H1 (cell line): ENCODE results near the gene PLEKHH2. TPM values are rescaled to one million over a fixed set of nuclear protein-coding genes. Genes with fewer than 3 reads are reported as not detected.

Experiments
- CTCF ChIA-PET: fragments of 300-600 bp; sonication (Branson Sonifier 250); formaldehyde crosslinking; loops from one replicate; lab custom pipeline; 2021; ENCODE audit not compliant: partially characterized antibody; lab: Charles Lee
- POLR2A ChIA-PET: fragments of 300-600 bp; sonication (Branson Sonifier 250); formaldehyde crosslinking; loops from one replicate; lab custom pipeline; 2021; ENCODE audit warnings: inconsistent platforms; ENCODE audit not compliant: partially characterized antibody; lab: Charles Lee
- DNase-seq, 2 experiments: peaks; one replicate each; pipeline versions ENCODE4 v3.0.0 to v3.0.0-alpha.2; 2010 to 2022; ENCODE audit warnings: low spot score in 2 of 2, low read depth in 1 of 2, mixed read lengths in 1 of 2
- FAIRE-seq: peaks from 2 replicates; lab custom pipeline; 2011; peaks lifted over from hg19 to GRCh38; lab: Jason Lieb, UNC
- H2AFZ ChIP-seq: 2 replicates; pipeline ENCODE4 v1.8.1; 2012; ENCODE audit warnings: low read length, inconsistent platforms
- H2AK5ac ChIP-seq: 2 replicates; pipeline ENCODE4 v1.6.1; 2013; ENCODE audit warnings: low read depth, low read length
- H2BK120ac ChIP-seq: replicated peaks from 2 replicates; pipeline ENCODE3; 2013; ENCODE audit warnings: low read depth, low read length, inconsistent platforms
- H2BK12ac ChIP-seq: 2 replicates; pipeline ENCODE4 v1.6.1; 2013; ENCODE audit warnings: low read depth, low read length
- H2BK15ac ChIP-seq: 2 replicates; pipeline ENCODE4 v1.6.1; 2013; ENCODE audit warnings: low read length
- H2BK20ac ChIP-seq: 2 replicates; pipeline ENCODE4 v1.6.1; 2013; ENCODE audit warnings: low read length
- H2BK5ac ChIP-seq: 2 replicates; pipeline ENCODE4 v1.6.1; 2013; ENCODE audit warnings: low read depth, low read length
- H3K14ac ChIP-seq: 2 replicates; pipeline ENCODE4 v1.6.1; 2013; ENCODE audit warnings: inconsistent platforms; ENCODE audit not compliant: insufficient read length
- H3K18ac ChIP-seq: 2 replicates; pipeline ENCODE4 v1.6.1; 2013; ENCODE audit warnings: low read length; ENCODE audit errors: extremely low read depth
- H3K23ac ChIP-seq: 2 replicates; pipeline ENCODE4 v1.6.1; 2013; ENCODE audit warnings: inconsistent platforms; ENCODE audit not compliant: insufficient read length
- H3K23me2 ChIP-seq: 2 replicates; pipeline ENCODE4 v1.6.1; 2013; ENCODE audit warnings: low read depth, low read length
- H3K27ac ChIP-seq: 2 replicates; pipeline ENCODE4 v1.6.1; 2011; ENCODE audit warnings: low read depth, low read length, inconsistent platforms
- H3K27me3 ChIP-seq, 4 experiments: replicated peaks in 1 of 4; 1 replicate in 1 of 4; 2 replicates in 3 of 4; pipeline versions ENCODE4 v1.6.1 to v1.8.1; 2011 to 2013; ENCODE audit warnings: low read length in 3 of 4, mild to moderate bottlenecking in 3 of 4, inconsistent platforms in 2 of 4, mixed read lengths in 2 of 4, moderate library complexity in 1 of 4; ENCODE audit not compliant: control insufficient read depth in 3 of 4, insufficient read depth in 3 of 4; ENCODE audit errors: extremely low read depth in 1 of 4
- H3K36me3 ChIP-seq, 4 experiments: 2 replicates each; pipeline versions ENCODE4 v1.6.1 to v1.8.1; 2011 to 2013; ENCODE audit warnings: mild to moderate bottlenecking in 4 of 4, low read length in 3 of 4, moderate library complexity in 2 of 4, control low read depth in 1 of 4, inconsistent platforms in 1 of 4; ENCODE audit not compliant: insufficient read depth in 4 of 4, control insufficient read depth in 2 of 4
- H3K4ac ChIP-seq: replicated peaks from 2 replicates; pipeline ENCODE3; 2013; ENCODE audit warnings: low read length, low read depth, mixed read lengths, inconsistent platforms; ENCODE audit not compliant: insufficient read length
- H3K4me1 ChIP-seq, 4 experiments: replicated peaks in 1 of 4; 1 replicate in 1 of 4; 2 replicates in 3 of 4; pipeline versions ENCODE4 v1.6.1 to v1.8.1; 2011 to 2013; ENCODE audit warnings: low read length in 3 of 4, inconsistent platforms in 2 of 4, mixed read lengths in 1 of 4; ENCODE audit not compliant: insufficient read depth in 4 of 4, control insufficient read depth in 3 of 4
- H3K4me2 ChIP-seq, 2 experiments: 2 replicates each; pipeline versions ENCODE4 v1.6.1 to v1.8.1; 2011 to 2013; ENCODE audit warnings: low read depth in 2 of 2, low read length in 2 of 2, control low read depth in 1 of 2, inconsistent platforms in 1 of 2, mild to moderate bottlenecking in 1 of 2; ENCODE audit not compliant: insufficient read depth in 1 of 2
- H3K4me3 ChIP-seq, 4 experiments: fragments of 200-600, 300-600 bp in 1 of 4; sonication (generic), shearing (Covaris generic), sonication (Bioruptor Twin) in 1 of 4; 2 replicates each; pipeline versions ENCODE4 v1.5.1 to v1.8.1; 2011 to 2016; ENCODE audit warnings: low read length in 4 of 4, low read depth in 3 of 4, control low read depth in 2 of 4, inconsistent platforms in 2 of 4, mild to moderate bottlenecking in 2 of 4, mixed read lengths in 1 of 4, moderate library complexity in 1 of 4; ENCODE audit not compliant: insufficient read depth in 2 of 4; ENCODE audit errors: extremely low read depth in 1 of 4
- H3K56ac ChIP-seq: replicated peaks from 2 replicates; pipeline ENCODE3; 2013; ENCODE audit warnings: low read depth, mild to moderate bottlenecking, mixed read lengths, low read length, inconsistent platforms; ENCODE audit not compliant: insufficient read length
- H3K79me1 ChIP-seq: 2 replicates; pipeline ENCODE4 v1.6.1; 2013; ENCODE audit warnings: low read depth, low read length, control low read depth
- H3K79me2 ChIP-seq, 2 experiments: 2 replicates each; pipeline versions ENCODE4 v1.6.1 to v1.8.1; 2012 to 2013; ENCODE audit warnings: low read length in 2 of 2, mild to moderate bottlenecking in 2 of 2, inconsistent platforms in 1 of 2; ENCODE audit not compliant: insufficient read depth in 2 of 2, control insufficient read depth in 1 of 2
- H3K9ac ChIP-seq, 4 experiments: replicated peaks in 1 of 4; 1 replicate in 1 of 4; 2 replicates in 3 of 4; pipeline versions ENCODE4 v1.6.1 to v1.8.1; 2011 to 2013; ENCODE audit warnings: low read depth in 3 of 4, low read length in 3 of 4, control low read depth in 2 of 4, mild to moderate bottlenecking in 2 of 4, moderate library complexity in 2 of 4, inconsistent platforms in 1 of 4; ENCODE audit errors: extremely low read depth in 1 of 4
- H3K9me3 ChIP-seq, 2 experiments: 2 replicates each; pipeline versions ENCODE4 v1.6.1 to v1.8.1; 2012 to 2013; ENCODE audit warnings: mild to moderate bottlenecking in 2 of 2, moderate library complexity in 2 of 2, control low read depth in 1 of 2, inconsistent platforms in 1 of 2, low read depth in 1 of 2, low read length in 1 of 2, mixed read lengths in 1 of 2; ENCODE audit not compliant: insufficient read depth in 2 of 2
- H4K20me1 ChIP-seq, 2 experiments: replicated peaks in 1 of 2; 2 replicates each; pipeline versions ENCODE3 to v1.8.1; 2011 to 2013; ENCODE audit warnings: inconsistent platforms in 2 of 2, low read length in 2 of 2, mild to moderate bottlenecking in 1 of 2; ENCODE audit not compliant: insufficient read depth in 2 of 2, control insufficient read depth in 1 of 2
- H4K5ac ChIP-seq: 2 replicates; pipeline ENCODE4 v1.6.1; 2013; ENCODE audit warnings: low read length, low read depth, mixed read lengths, inconsistent platforms; ENCODE audit not compliant: insufficient read length
- H4K8ac ChIP-seq: 2 replicates; pipeline ENCODE4 v1.8.0; 2013; ENCODE audit warnings: mild to moderate bottlenecking, moderate library complexity, low read length, inconsistent platforms; ENCODE audit not compliant: insufficient read depth; ENCODE audit errors: extremely low read depth
- H4K91ac ChIP-seq: replicated peaks from 2 replicates; pipeline ENCODE3; 2013; ENCODE audit warnings: low read length, mixed read lengths, inconsistent platforms; ENCODE audit not compliant: insufficient read length
- ASH2L ChIP-seq: fragments of 200-600, 300-600 bp; sonication (generic); IDR thresholded peaks from one replicate; pipeline ENCODE4 v1.7.1; 2017; ENCODE audit warnings: low read length
- CBX5 ChIP-seq: fragments of 300-800, 300-1000 bp; sonication (generic); IDR thresholded peaks from 2 replicates; pipeline ENCODE4 v1.7.1; 2016; ENCODE audit warnings: antibody characterized with exemption, low read length, low read depth
- CBX8 ChIP-seq: fragments of 300-800, 300-1000 bp; sonication (generic); IDR thresholded peaks from 2 replicates; pipeline ENCODE4 v1.7.1; 2016; ENCODE audit warnings: low read depth, low read length, borderline replicate concordance
- CTBP2 ChIP-seq: IDR thresholded peaks from 2 replicates; pipeline ENCODE4 v1.7.0; 2011; ENCODE audit warnings: borderline replicate concordance, mild to moderate bottlenecking, moderate library complexity, mixed read lengths, low read length; ENCODE audit not compliant: insufficient read depth, insufficient read length
- JUN ChIP-seq: IDR thresholded peaks from 2 replicates; pipeline ENCODE4 v1.6.1; 2011; ENCODE audit warnings: low read depth, mild to moderate bottlenecking, improper control_type of control experiment, low read length
- JUND ChIP-seq: IDR thresholded peaks from 2 replicates; pipeline ENCODE4 v1.6.1; 2011; ENCODE audit warnings: mild to moderate bottlenecking, improper control_type of control experiment, low read length
- KDM1A ChIP-seq: fragments of 200-600, 300-600 bp; sonication (generic); IDR thresholded peaks from 2 replicates; pipeline ENCODE4 v1.7.1; 2016; ENCODE audit warnings: mild to moderate bottlenecking, low read length, borderline replicate concordance
- SRF ChIP-seq: IDR thresholded peaks from 2 replicates; pipeline ENCODE4 v1.6.1; 2011; ENCODE audit warnings: mild to moderate bottlenecking, low read depth, low read length, moderate library complexity
- TCF12 ChIP-seq: IDR thresholded peaks from 2 replicates; pipeline ENCODE4 v1.6.1; 2011; ENCODE audit warnings: low read depth, mild to moderate bottlenecking, low read length
- WGBS, 2 experiments: shearing (Covaris generic) in 1 of 2; methylation state at CpG; one replicate each; pipeline versions ENCODE4 v1.1.6 to v1.1.7; 2013 to 2015; ENCODE audit warnings: low lambda C conversion rate in 2 of 2, mixed read lengths in 2 of 2, inconsistent platforms in 1 of 2, low coverage in 1 of 2, missing lambda C conversion rate in 1 of 2; ENCODE audit not compliant: insufficient replicate concordance in 2 of 2, insufficient coverage in 1 of 2, insufficient read length in 1 of 2; ENCODE audit errors: extremely low coverage in 1 of 2, missing lambda C conversion rate in 1 of 2; 5-methylcytosine and 5-hydroxymethylcytosine counted together
- polyA plus RNA-seq, 7 experiments: library from polyadenylated mRNA; depleted of rRNA in 3 of 7; stranded (reverse) in 5 of 7; unstranded in 2 of 7; fragments of >200 nt in 5 of 7; fragments of 200-250 nt in 2 of 7; gene quantifications; 1 replicate in 5 of 7; 2 replicates in 1 of 7; 4 replicates in 1 of 7; pipeline versions ENCODE4 v1.2.1 to v1.2.3, GENCODE V29; 2011 to 2013; ENCODE audit warnings: missing spikeins in 2 of 7, mixed read lengths in 2 of 7
- total RNA-seq: library from RNA; stranded (reverse); fragmentation: NEBNext Ultra II Directional; extraction: Animal tissue kit (Norgen Biotek cat#: 25700); gene quantifications from 2 replicates; pipeline ENCODE4 v1.2.1, GENCODE V29; 2021

The PLEKHH2 gene
- total and polyA plus RNA-seq, 2 of the 8 experiments (the other 6 are each of a cell fraction or from before 2014, with no cell fraction given), result 2.2 to 5.0 TPM

- DNase-seq (no peak), FAIRE-seq (no peak)
- Histone ChIP-seq H3K23ac (no peak within 1 kb of the TSS), H3K4me2 (peak within 1 kb of the TSS; percentile 40 to 47), H3K14ac (no peak within 1 kb of the TSS), H3K4ac (no peak within 1 kb of the TSS), H2BK20ac (no peak within 1 kb of the TSS), H2AFZ (peak within 1 kb of the TSS; percentile 45; the same call in 1 of the 2 replicates), H2BK5ac (no peak within 1 kb of the TSS), H3K79me2 (no peaks in the 10 kb centered on the region), H2BK15ac (no peak within 1 kb of the TSS), H3K79me1 (no peaks in the 10 kb centered on the region), H3K23me2 (no peaks in the 10 kb centered on the region), H4K8ac (peak within 1 kb of the TSS; percentile 51; the same call in 1 of the 2 replicates), H3K9me3 (peaks cover 3 to 12% of the 10 kb centered on the region in 2 experiments; a peak in 1 of 4 replicates), H4K20me1 (no peaks in the 10 kb centered on the region), H2BK12ac (no peak within 1 kb of the TSS), H3K4me3 (peak within 1 kb of the TSS in 3 of 4 experiments; percentile 2 to 48 (median 22); a peak in 4 of 8 replicates), H4K5ac (no peak within 1 kb of the TSS), H3K4me1 (no peaks in the 10 kb centered on the region), H3K27ac (no peak within 1 kb of the TSS), H3K56ac (no peak within 1 kb of the TSS), H2AK5ac (no peak within 1 kb of the TSS), H2BK120ac (no peak within 1 kb of the TSS), H3K27me3 (no peaks in the 10 kb centered on the region), H3K36me3 (no peaks in the 10 kb centered on the region; a peak in 1 of 8 replicates), H4K91ac (no peak within 1 kb of the TSS), H3K18ac (no peak within 1 kb of the TSS), H3K9ac (peak within 1 kb of the TSS in 1 of 4 experiments; percentile 8; a peak in 1 of 7 replicates)
- ChIA-PET POLR2A (no interaction called here), CTCF (no interaction called here)
- WGBS, 2 experiments, result 77% methylated on average over 26 of the region's 27 CpGs; no CpG with 5 or more reads in 1 of the 2 experiments
- TF ChIP-seq ASH2L, result no peak
- TF ChIP-seq JUN, result no peak
- TF ChIP-seq CBX8, result no peak
- TF ChIP-seq KDM1A, result no peak
- no peak for TF ChIP-seq SRF
- no peak for TF ChIP-seq JUND
- no peak for TF ChIP-seq CTBP2
- TF ChIP-seq TCF12, result no peak
- no peak for TF ChIP-seq CBX5
These were observed 39.4 kb downstream of the PLEKHH2 start, which contains the start of gene C1GALT1C1L for GRCh38 chr2:43676322-43677050. Gene C1GALT1C1L (minus strand): TSS chr2:43676429. CDS start chr2:43676322, 107 bp downstream.
